T1000 (cell line): ENCODE data around the gene IFNL4.
"Not testable (repeated sequence)": the region's sequence is repeated elsewhere in the genome, so short reads cannot be mapped to it uniquely, and the experiment has no call there.

ENCODE experiments used
- DNase-seq: peaks from one replicate; lab custom pipeline; 2025; ENCODE audit warnings: mixed read lengths; lab: John Stamatoyannopoulos, UW

Gene IFNL4

GRCh38 chr19:39219108-39219507, 29.5 kb downstream of the IFNL4 start:
- not testable (repeated sequence) for DNase-seq

- DNase-seq = no peak
These were observed 30.2 kb downstream of the IFNL4 start for GRCh38 chr19:39218230-39219007.

DNA sequence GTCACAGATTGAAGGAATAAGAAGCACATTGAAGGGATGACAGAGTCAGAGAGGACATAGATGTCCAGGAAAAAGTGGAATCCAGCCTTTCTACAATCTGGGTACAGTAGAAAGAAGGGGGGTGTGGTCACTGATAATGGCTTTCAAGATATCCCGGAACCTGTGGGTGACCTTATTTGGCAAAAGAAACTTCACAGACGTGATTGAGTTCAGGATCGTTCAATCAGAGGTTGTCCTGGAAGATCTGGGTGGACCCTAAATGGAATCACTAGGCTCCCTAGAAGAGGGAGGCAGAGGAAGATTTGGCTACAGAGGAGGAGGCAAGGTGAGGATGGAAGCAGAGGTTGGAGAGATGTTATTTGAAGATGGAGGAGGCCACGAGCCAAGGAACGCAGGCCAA, 31.6 kb downstream of the IFNL4 start:
- no peak for DNase-seq

DNA sequence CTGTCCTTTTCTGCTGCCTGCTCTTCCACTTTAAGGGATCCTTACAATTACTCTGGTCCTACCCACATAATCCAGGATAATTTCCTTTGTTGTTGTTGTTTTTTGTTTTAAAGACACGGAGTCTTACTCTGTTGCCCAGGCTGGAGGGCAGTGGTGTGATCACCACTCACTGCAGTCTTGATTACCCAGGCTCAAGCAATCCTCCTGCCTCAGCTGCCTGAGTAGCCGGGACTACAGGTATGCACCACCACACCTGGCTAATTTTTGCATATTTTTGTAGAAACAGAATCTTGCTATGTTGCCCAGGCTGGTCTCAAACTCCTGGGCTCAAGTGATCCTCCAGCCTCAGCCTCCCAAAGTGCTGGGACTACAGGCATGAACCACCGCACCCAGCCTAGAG, 33.3 kb downstream of the IFNL4 start:
- not testable (repeated sequence) for DNase-seq

- DNase-seq = no peak
These were observed 36.3 kb downstream of the IFNL4 start for GRCh38 chr19:39212375-39212742.

DNA sequence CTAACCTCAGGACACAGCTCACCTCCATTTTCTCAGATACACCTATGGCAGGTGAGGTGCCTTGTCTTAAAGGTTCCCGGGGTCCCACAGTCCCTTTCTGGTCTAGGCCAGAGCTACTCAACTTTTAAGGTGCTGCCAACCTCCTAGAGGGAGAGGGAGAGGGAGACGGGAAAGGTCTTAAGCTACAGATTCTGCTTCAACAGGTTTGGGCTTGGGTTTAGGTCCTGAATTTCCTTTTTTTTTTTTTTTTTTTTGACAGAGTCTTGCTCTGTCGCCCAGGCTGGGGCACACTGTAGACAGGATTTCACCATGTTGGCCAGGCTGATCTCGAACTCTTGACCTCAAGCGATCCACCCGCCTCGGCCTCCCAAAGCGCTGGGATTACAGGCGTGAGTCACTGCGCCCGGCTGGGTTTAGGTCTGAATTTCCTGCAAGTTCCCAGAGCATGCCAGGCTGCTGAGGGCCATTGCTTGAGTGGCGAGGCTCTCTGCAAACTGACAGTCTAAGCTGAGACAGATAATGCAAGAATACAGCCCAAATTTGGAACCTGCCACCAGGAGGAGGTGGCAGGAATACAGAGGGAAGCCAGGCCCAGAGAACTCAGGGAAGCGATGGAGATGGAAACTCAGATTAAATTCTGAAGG, 36.8 kb downstream of the IFNL4 start:
- no peak for DNase-seq

- DNase-seq = no peak
These were observed 39.5 kb downstream of the IFNL4 start for GRCh38 chr19:39209196-39209595.

DNA sequence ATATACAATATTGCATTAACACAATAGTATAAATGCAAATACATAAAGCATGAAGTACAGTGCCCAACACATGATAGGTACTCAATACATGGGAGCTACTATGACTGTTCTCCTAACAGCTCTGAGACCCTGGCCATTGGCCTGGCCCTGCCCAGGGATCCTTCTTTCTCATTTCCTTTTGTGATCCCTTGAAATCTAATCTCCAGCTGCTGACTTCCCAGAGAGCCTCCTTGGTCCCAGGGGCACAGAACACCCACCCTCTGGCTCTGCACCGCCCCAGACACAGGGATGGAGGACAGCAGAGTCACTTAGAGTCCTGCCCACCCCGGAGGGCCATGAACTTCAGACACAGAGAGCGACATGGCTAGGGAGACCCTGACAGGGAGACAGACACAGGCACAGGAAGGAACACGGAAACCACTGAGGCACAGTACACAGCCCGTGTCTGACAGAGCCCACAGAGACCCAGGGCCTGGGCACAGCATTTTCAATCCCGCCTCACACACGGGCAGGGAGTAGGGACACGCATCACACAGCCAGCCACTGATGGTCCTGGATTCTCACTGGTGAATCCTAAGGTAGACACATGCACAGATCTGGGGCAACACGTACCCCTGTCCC, 40.4 kb downstream of the IFNL4 start:
- DNase-seq = no peak

DNA sequence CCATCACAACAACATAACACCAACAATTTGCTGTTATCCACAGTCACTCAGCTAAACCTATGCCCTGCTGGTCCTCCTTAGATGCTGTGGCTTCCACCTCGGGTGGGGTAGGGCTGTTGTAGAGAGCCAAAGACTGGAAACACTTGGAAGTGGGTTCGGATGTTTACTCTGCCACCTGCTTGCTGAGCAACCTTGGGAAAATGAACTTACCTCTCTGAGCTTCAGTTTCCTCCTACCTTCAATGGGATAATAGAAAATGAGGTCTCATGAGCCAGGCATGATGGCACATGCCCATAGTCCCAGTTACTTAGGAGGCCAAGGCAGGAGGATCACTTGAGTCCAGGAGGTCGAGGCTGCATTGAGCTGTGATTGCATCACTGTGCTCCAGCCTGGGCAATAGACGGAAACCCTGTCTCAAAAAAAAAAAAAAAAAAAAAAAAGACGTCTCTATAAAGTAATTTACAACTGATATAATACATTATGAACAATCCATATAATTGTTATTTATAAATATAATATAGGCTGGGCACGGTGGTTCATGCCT, 41.3 kb downstream of the IFNL4 start:
- DNase-seq = no peak

- no peak for DNase-seq
These were observed 42.5 kb downstream of the IFNL4 start for GRCh38 chr19:39206122-39206521.

GRCh38 chr19:39205449-39205764, 43.2 kb downstream of the IFNL4 start:
- DNase-seq = no peak

- DNase-seq = no peak
These were observed 45.0 kb downstream of the IFNL4 start, which contains the start of gene SYCN for GRCh38 chr19:39203372-39204341. Gene SYCN (minus strand): TSS chr19:39204263. CDS start chr19:39204254, 9 bp downstream.

GRCh38 chr19:39202998-39203355, 45.7 kb downstream of the IFNL4 start:
- DNase-seq = no peak

DNA sequence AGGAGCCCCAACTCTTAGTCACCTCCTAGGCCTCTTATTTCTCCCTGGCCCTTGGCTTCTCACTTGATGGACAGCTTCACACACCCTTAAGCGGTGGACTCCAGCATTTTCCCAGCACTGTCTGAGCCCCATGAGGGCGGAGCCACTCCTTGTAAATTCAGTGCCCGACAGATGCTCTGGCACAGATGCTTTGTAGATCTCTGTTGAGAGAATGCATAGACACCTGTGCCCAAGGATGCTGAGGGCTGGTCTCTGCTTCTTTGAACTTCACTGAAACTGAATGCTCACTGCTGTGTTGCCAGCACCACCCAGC, 47.9 kb downstream of the IFNL4 start:
- DNase-seq = no peak

DNA sequence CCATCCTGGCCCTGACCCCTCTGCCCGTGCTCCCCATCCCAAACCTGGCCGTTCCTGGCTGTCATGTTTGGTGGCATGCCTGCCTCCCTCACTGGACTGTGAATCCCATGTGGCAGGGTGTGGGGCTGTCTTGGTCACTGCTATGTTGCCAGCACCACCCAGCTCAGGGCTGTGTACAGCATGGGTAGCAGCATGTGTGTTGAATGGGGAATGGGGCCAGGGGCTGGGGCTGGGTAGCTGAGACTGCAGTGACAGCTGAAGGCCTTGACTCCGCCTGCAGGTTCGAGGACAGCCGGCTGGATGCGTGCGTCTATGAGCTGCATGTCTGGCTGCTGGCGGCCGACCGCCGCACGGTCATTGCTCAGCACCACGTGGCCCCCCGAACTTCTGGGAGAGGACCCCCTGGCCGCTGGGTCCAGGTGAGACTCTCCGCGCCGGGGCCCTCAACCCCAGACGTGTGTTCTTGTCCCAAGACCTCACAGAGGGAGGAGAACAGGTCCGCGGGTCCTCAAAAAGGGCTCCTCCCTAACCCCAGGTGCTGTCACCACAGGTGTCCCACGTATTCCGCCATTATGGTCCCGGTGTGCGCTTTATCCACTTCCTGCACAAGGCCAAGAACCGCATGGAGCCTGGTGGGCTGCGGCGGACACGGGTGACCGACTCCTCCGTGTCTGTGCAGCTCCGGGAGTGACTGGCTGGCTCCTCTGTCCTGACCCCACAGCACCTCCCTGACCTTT, 48.4 kb downstream of the IFNL4 start:
- no peak for DNase-seq

DNA sequence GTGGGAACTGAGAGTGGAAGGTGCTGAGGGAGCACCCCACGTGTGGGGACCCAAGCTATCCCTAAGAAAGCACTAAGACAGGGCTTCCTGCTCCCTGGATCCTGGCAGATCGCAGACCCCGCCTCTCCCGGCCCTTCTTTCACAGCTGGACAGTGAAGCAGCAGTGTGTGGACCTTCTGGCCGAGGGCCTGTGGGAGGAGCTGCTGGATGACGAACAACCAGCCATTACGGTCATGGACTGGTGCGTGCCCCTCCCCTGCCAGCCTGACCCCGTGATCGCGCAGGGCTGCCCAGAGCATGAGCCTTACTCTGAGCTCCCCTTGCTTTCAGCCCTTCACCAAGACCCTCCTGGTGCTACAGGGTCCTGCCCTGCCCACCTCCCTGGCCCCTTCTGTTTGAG, 49.6 kb downstream of the IFNL4 start:
- DNase-seq = no peak

- no peak for DNase-seq
These were observed 50.8 kb downstream of the IFNL4 start for GRCh38 chr19:39197808-39198207.

DNA sequence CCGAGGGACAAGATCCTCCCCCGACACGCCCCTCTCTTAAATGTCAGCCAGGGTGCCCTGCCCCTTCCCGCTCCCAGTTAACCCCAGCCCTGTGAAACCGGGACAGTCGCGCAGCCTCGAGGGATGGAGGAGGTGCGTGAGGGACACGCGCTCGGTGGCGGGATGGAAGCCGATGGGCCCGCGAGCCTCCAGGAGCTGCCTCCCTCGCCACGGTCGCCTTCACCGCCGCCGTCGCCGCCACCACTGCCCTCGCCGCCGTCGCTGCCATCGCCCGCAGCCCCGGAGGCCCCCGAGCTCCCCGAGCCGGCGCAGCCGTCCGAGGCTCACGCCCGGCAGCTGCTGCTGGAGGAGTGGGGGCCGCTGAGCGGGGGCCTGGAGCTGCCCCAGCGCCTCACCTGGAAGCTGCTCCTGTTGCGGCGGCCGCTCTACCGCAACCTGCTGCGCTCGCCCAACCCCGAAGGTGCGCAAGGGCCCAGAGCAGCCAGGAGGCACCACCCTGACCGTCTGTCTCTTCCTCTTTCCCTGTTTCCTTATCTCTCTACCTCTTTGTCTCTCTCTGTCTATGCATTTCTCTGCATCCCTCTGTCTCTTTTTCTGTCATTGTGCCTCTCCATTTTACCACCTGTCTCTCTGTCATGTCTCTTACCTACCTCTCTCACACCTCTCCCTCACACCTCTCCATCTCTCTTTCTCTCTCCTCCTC, 51.6 kb downstream of the IFNL4 start, which contains the start of gene NCCRP1:
Gene NCCRP1 (plus strand): TSS at position 105 of the 703 bp plus-strand sequence. CDS start 19 bp downstream, at position 124.
- DNase-seq = no peak

DNA sequence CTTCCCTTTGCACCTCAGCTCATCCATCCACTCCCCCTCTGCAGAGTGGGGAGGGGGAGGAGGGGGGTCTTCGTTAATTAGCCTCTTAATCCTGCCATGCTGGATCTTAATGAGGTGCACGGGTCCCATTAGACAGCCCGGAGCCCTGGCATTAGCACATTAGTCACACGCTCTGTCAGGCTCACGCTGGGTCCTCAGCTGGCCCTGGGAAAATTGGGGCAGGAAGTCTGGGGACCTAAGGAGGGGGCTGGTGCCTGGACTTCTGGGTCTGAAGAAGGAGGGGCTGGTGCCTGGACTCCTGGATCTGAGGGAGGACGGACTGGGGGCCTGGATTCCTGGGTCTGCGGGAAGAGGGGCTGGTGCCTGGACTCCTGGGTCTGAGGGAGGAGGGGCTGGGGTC, 52.3 kb downstream of the IFNL4 start:
- no peak for DNase-seq
